HG03025 (cell line): Measurements from ENCODE around the gene PRDX5.

Source experiments
- ATAC-seq: cut with Tn5 transposase; IDR thresholded peaks from one replicate; pipeline ENCODE4 v1.9.1; 2021; ENCODE audit warnings: mild to moderate bottlenecking, moderate library complexity; ENCODE audit not compliant: unreplicated experiment, low FRiP score

Gene PRDX5

GRCh38 chr11:64342869-64343745, 25.2 kb downstream of the PRDX5 start:
- no peak for ATAC-seq

- no peak for ATAC-seq
Observed at GRCh38 chr11:64343767-64344559, 26.0 kb downstream of the PRDX5 start.

- ATAC-seq, result no peak
Observed at GRCh38 chr11:64344787-64345186, 26.9 kb downstream of the PRDX5 start.

- ATAC-seq, result no peak
Observed at GRCh38 chr11:64347193-64347867, 29.4 kb downstream of the PRDX5 start.

- ATAC-seq, result no peak
Observed at GRCh38 chr11:64348383-64349024, 30.6 kb downstream of the PRDX5 start.

GRCh38 chr11:64349025-64349387, 31.1 kb downstream of the PRDX5 start:
- ATAC-seq, result no peak

GRCh38 chr11:64349404-64349803, 31.5 kb downstream of the PRDX5 start:
- no peak for ATAC-seq

- no peak for ATAC-seq
Observed at GRCh38 chr11:64351136-64351631, 33.3 kb downstream of the PRDX5 start.

- no peak for ATAC-seq
Observed at GRCh38 chr11:64352099-64352994, 34.4 kb downstream of the PRDX5 start.

GRCh38 chr11:64352995-64353714, 35.2 kb downstream of the PRDX5 start:
- no peak for ATAC-seq

- no peak for ATAC-seq
Observed at GRCh38 chr11:64353715-64354506, 36.0 kb downstream of the PRDX5 start.

GRCh38 chr11:64355078-64355940, 37.4 kb downstream of the PRDX5 start:
- no peak for ATAC-seq

- no peak for ATAC-seq
Observed at GRCh38 chr11:64356498-64357411, 38.8 kb downstream of the PRDX5 start.

GRCh38 chr11:64357446-64357845, 39.5 kb downstream of the PRDX5 start:
- no peak for ATAC-seq

GRCh38 chr11:64357904-64358535, 40.1 kb downstream of the PRDX5 start:
- no peak for ATAC-seq

GRCh38 chr11:64358536-64358906, 40.6 kb downstream of the PRDX5 start:
- ATAC-seq, result no peak
